Small intestine (tissue), 7 donors: Measurements from ENCODE around the gene B4GALT2. TPM values are rescaled to one million over a fixed set of nuclear protein-coding genes. Genes with fewer than 3 reads are reported as not detected.
A peak's percentile ranks its signal among the peaks of the same experiment; 100 is the strongest.

Experiments used
- DNase-seq, 2 donors: peaks; one replicate each; pipeline versions ENCODE4 v3.0.0 to v3.0.0-alpha.2; 2013
- FAIRE-seq: peaks from 2 replicates; lab custom pipeline; 2012; peaks lifted over from hg19 to GRCh38; lab: Jason Lieb, UNC
- H3K27ac ChIP-seq, 3 donors: one replicate each; pipeline ENCODE4 v1.5.1; 2013; ENCODE audit warnings: low read length in 2 of 3, mild to moderate bottlenecking in 2 of 3, control low read depth in 1 of 3, inconsistent platforms in 1 of 3, low read depth in 1 of 3, moderate library complexity in 1 of 3
- H3K27me3 ChIP-seq, 3 donors: one replicate each; pipeline ENCODE4 v1.6.1; 2013; ENCODE audit warnings: low read length in 3 of 3, inconsistent platforms in 1 of 3; ENCODE audit not compliant: control insufficient read depth in 3 of 3, insufficient read depth in 3 of 3
- H3K36me3 ChIP-seq, 3 donors: one replicate each; pipeline ENCODE4 v1.6.1; 2013; ENCODE audit warnings: low read length in 3 of 3, inconsistent platforms in 1 of 3, low read depth in 1 of 3, mild to moderate bottlenecking in 1 of 3, moderate library complexity in 1 of 3; ENCODE audit not compliant: control insufficient read depth in 3 of 3, insufficient read depth in 2 of 3
- H3K4me1 ChIP-seq, 3 donors: one replicate each; pipeline ENCODE4 v1.6.1; 2013; ENCODE audit warnings: low read length in 2 of 3, inconsistent platforms in 1 of 3, low read depth in 1 of 3, mild to moderate bottlenecking in 1 of 3, moderate library complexity in 1 of 3; ENCODE audit not compliant: control insufficient read depth in 3 of 3, insufficient read depth in 2 of 3
- H3K4me3 ChIP-seq, 3 donors: one replicate each; pipeline ENCODE4 v1.5.1; 2013; ENCODE audit warnings: low read length in 3 of 3, control low read depth in 1 of 3, inconsistent platforms in 1 of 3, low read depth in 1 of 3, mild to moderate bottlenecking in 1 of 3, moderate library complexity in 1 of 3
- H3K9me3 ChIP-seq, 2 donors: one replicate each; pipeline ENCODE4 v1.6.1; 2013; ENCODE audit warnings: low read depth in 1 of 2, low read length in 1 of 2; ENCODE audit not compliant: control insufficient read depth in 2 of 2, insufficient read depth in 1 of 2
- WGBS, 3 donors: extraction: QIAGEN DNeasy Blood & Tissue Kit; methylation state at CpG; one replicate each; pipeline ENCODE4 v1.1.7; 2013; 5-methylcytosine and 5-hydroxymethylcytosine counted together
- polyA plus RNA-seq, 4 donors: library from polyadenylated mRNA; stranded (reverse) in 3 of 4; unstranded in 1 of 4; fragments of 200-250 nt in 3 of 4; fragments of 120-200 nt in 1 of 4; gene quantifications; one replicate each; pipeline versions ENCODE4 v1.2.1 to v1.2.3, GENCODE V29; 2013
- donor health status: healthy with polysubstance abuse.
- donor health status: control.
- donor health status: control.
- donor health status: Bipolar disorder and iron deficiency.
- donor health status: healthy.

B4GALT2 gene
- polyA plus RNA-seq, 4 donors: 8.9 to 34.6 (median 25.9) TPM

GRCh38 chr1:43981636-43982035, 2.6 kb downstream of the B4GALT2 start:
- no peak for FAIRE-seq
- DNase-seq: no peak
- Histone ChIP-seq H3K4me3 (no peak overlapping the region), H3K27ac (no peak overlapping the region), H3K9me3 (no peaks in the 10 kb centered on the region), H3K27me3 (no peaks in the 10 kb centered on the region), H3K36me3 (peaks cover 0 to 71% (median 5%) of the 10 kb centered on the region in 3 donors), H3K4me1 (peaks cover 4 to 45% (median 4%) of the 10 kb centered on the region in 3 donors)
- 93 to 95% (median 94%) methylated on average over 20 of the region's 20 CpGs for WGBS, 3 donors

- DNase-seq (no peak), FAIRE-seq (no peak)
- WGBS, 3 donors: 89 to 94% (median 93%) methylated on average over 8 of the region's 8 CpGs
- Histone ChIP-seq H3K9me3 (no peaks in the 10 kb centered on the region), H3K4me3 (no peak overlapping the region), H3K4me1 (peaks cover 0 to 45% (median 0%) of the 10 kb centered on the region in 3 donors), H3K36me3 (peaks cover 0 to 69% (median 5%) of the 10 kb centered on the region in 3 donors), H3K27ac (no peak overlapping the region), H3K27me3 (no peaks in the 10 kb centered on the region)
These were observed 3.2 kb downstream of the B4GALT2 start for GRCh38 chr1:43982241-43982640.

- 87 to 95% (median 87%) methylated on average over 15 of the region's 15 CpGs for WGBS, 3 donors
- DNase-seq (no peak), FAIRE-seq (no peak)
- Histone ChIP-seq H3K9me3 (no peaks in the 10 kb centered on the region), H3K4me3 (no peak overlapping the region), H3K36me3 (peaks cover 0 to 66% (median 3%) of the 10 kb centered on the region in 3 donors), H3K4me1 (peaks cover 0 to 45% (median 0%) of the 10 kb centered on the region in 3 donors), H3K27me3 (no peaks in the 10 kb centered on the region), H3K27ac (no peak overlapping the region)
These were observed 3.8 kb downstream of the B4GALT2 start for GRCh38 chr1:43982808-43983207.

GRCh38 chr1:43983253-43983899, 4.4 kb downstream of the B4GALT2 start:
- no peak overlapping the region for H3K4me3 ChIP-seq
- H3K27ac ChIP-seq: no peak overlapping the region
- H3K9me3 ChIP-seq: no peaks in the 10 kb centered on the region
- DNase-seq (no peak), FAIRE-seq (no peak)
- H3K4me1 ChIP-seq: peaks cover 0 to 45% (median 0%) of the 10 kb centered on the region in 3 donors
- WGBS, 3 donors: 81 to 87% (median 87%) methylated on average over 12 of the region's 12 CpGs
- peaks cover 0 to 60% (median 3%) of the 10 kb centered on the region in 3 donors for H3K36me3 ChIP-seq
- H3K27me3 ChIP-seq: no peaks in the 10 kb centered on the region

DNA sequence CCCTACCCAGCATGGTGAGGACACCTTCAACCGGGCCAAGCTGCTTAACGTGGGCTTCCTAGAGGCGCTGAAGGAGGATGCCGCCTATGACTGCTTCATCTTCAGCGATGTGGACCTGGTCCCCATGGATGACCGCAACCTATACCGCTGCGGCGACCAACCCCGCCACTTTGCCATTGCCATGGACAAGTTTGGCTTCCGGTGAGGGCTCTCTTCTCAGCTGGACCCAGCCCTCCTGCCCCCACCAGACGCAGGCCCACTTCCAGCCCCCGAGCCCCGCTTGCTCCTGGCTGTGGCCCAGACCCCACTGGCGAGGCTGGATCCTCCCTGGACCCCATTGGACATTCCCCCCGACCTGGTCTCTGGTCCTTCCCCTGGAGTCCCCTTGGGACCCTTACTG, 5.8 kb downstream of the B4GALT2 start:
- Histone ChIP-seq H3K36me3 (peaks cover 0 to 56% (median 3%) of the 10 kb centered on the region in 3 donors), H3K4me3 (no peak overlapping the region), H3K9me3 (no peaks in the 10 kb centered on the region), H3K27ac (no peak overlapping the region), H3K27me3 (no peaks in the 10 kb centered on the region), H3K4me1 (peaks cover 0 to 42% (median 0%) of the 10 kb centered on the region in 3 donors)
- DNase-seq (no peak), FAIRE-seq (no peak)
- WGBS, 3 donors: 87 to 94% (median 91%) methylated on average over 13 to 16 of the region's 16 CpGs

- Histone ChIP-seq H3K27ac (peak overlapping the region in 1 of 3 donors; percentile 81), H3K36me3 (peaks cover 0 to 60% (median 3%) of the 10 kb centered on the region in 3 donors), H3K9me3 (no peaks in the 10 kb centered on the region), H3K4me1 (peaks cover 0 to 40% (median 4%) of the 10 kb centered on the region in 3 donors), H3K27me3 (no peaks in the 10 kb centered on the region), H3K4me3 (no peak overlapping the region)
- DNase-seq (no peak), FAIRE-seq (no peak)
- 67 to 70% (median 67%) methylated on average over 4 of the region's 4 CpGs for WGBS, 3 donors
These were observed 7.1 kb downstream of the B4GALT2 start for GRCh38 chr1:43985984-43986595.

- no peaks in the 10 kb centered on the region for H3K9me3 ChIP-seq
- WGBS, 3 donors: 38 to 60% (median 41%) methylated on average over 6 of the region's 6 CpGs
- FAIRE-seq: no peak
These were observed 7.7 kb downstream of the B4GALT2 start for GRCh38 chr1:43986712-43987111.

GRCh38 chr1:43987159-43987902, 8.3 kb downstream of the B4GALT2 start:
- peaks cover 0 to 47% (median 3%) of the 10 kb centered on the region in 3 donors for H3K36me3 ChIP-seq
- no peak overlapping the region for H3K4me3 ChIP-seq
- H3K9me3 ChIP-seq: no peaks in the 10 kb centered on the region
- H3K27me3 ChIP-seq: no peaks in the 10 kb centered on the region
- FAIRE-seq (no peak), DNase-seq (peak in 1 of 2 donors; percentile 75)
- peaks cover 0 to 44% (median 4%) of the 10 kb centered on the region in 3 donors for H3K4me1 ChIP-seq
- H3K27ac ChIP-seq: peak overlapping the region in 1 of 3 donors; percentile 81
- 65 to 69% (median 68%) methylated on average over 6 of the region's 6 CpGs for WGBS, 3 donors

More at GRCh38 chr1:43986712-43987111, 7.7 kb downstream of the B4GALT2 start:
- DNase-seq: peak; percentile 37 to 60
- no peak overlapping the region for H3K4me3 ChIP-seq
- H3K27me3 ChIP-seq: no peaks in the 10 kb centered on the region
- peak overlapping the region in 1 of 3 donors; percentile 81 for H3K27ac ChIP-seq
- H3K4me1 ChIP-seq: peaks cover 0 to 41% (median 4%) of the 10 kb centered on the region in 3 donors
- H3K36me3 ChIP-seq: peaks cover 0 to 54% (median 3%) of the 10 kb centered on the region in 3 donors
